ENCODE results near the gene MTA1.

- TF ChIP-seq CTCF (IDR thresholded peaks at IDR 0.05) = no peak
- TF ChIP-seq POLR2A (IDR thresholded peaks at IDR 0.05) = no peak
- no peak for TF ChIP-seq EP300 (IDR thresholded peaks at IDR 0.05)
Measured at GRCh38 chr14:105394714-105395537, 24.7 kb upstream of the MTA1 start.
